Measurements from ENCODE around the gene DPP7.

- TF ChIP-seq CTCF (conservative IDR thresholded peaks at IDR 0.05 in 1 of 2, IDR thresholded peaks at IDR 0.05 in 1 of 2; ENCODE audit: extremely low read depth in 1 of 2, insufficient read depth in 1 of 2, low read depth in 1 of 2, low read length in 2 of 2) = no peak
- no peak for TF ChIP-seq EZH2 (IDR thresholded peaks at IDR 0.05; ENCODE audit: borderline replicate concordance, low read length)
Measured at GRCh38 chr9:137149942-137150616, 35.5 kb upstream of the DPP7 start.
